ENCODE data around the gene CALCOCO1.

DNA sequence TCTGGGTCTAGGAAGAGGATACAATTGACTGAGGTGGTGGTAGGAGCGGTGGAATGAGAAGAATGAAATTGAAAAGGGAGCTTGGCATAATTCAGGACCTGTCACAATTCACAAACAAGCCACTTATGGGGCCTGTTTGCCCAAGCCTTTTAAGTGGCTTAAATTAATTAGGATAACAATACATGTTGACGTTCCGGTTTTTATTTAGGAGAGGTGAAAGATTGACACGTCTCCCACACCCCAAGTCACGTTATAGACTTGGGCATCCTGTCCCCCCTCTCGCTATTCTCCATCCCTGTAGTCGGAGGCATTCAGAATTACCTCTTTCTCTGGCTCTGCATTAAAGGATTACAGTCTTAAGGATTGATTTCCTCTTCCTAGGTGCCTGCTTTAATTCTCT, 954 bp upstream of the CALCOCO1 start:
- TF ChIP-seq POLR2A (IDR thresholded peaks at IDR 0.05; ENCODE audit: low read length) (no peak), GATA1 (IDR thresholded peaks at IDR 0.05; ENCODE audit: low read depth, low read length) (no peak)
